ENCODE results near the gene ST6GAL2. TPM values are rescaled to one million over a fixed set of nuclear protein-coding genes. Genes with fewer than 3 reads are reported as not detected.

The ST6GAL2 gene
- polyA plus RNA-seq, 3 donors = not detected

- Histone ChIP-seq H3K27me3 (ENCODE audit: control insufficient read depth in 2 of 2, insufficient read depth in 2 of 2, low read length in 2 of 2) (no peaks in the 10 kb centered on the region), H3K9ac (ENCODE audit: insufficient read depth, low read length, poor library complexity, severe bottlenecking) (no peak overlapping the region), H4K20me1 (ENCODE audit: insufficient read depth, low read length) (no peaks in the 10 kb centered on the region), H3K36me3 (replicated peaks in 1 of 2; ENCODE audit: control insufficient read depth in 1 of 2, insufficient read depth in 2 of 2, low read length in 2 of 2) (no peaks in the 10 kb centered on the region), H3K4me2 (replicated peaks; ENCODE audit: extremely low read depth, low read length, poor library complexity, severe bottlenecking) (no peak overlapping the region), H3K79me2 (ENCODE audit: insufficient read depth, low read length) (no peaks in the 10 kb centered on the region), H2AFZ (ENCODE audit: insufficient read depth, low read depth, low read length, poor library complexity, severe bottlenecking) (no peak overlapping the region), H3K27ac (ENCODE audit: low read depth in 1 of 2, low read length in 2 of 2) (no peak overlapping the region), H3K4me1 (ENCODE audit: control insufficient read depth in 1 of 2, insufficient read depth in 2 of 2, low read length in 2 of 2) (no peaks in the 10 kb centered on the region), H3K9me3 (replicated peaks in 1 of 2; ENCODE audit: control insufficient read depth in 1 of 2, insufficient read depth in 1 of 2, low read length in 2 of 2) (peaks cover 0 to 3% of the 10 kb centered on the region in 2 donors), H3K4me3 (replicated peaks in 1 of 3; ENCODE audit: low read depth in 2 of 3, low read length in 3 of 3) (no peak overlapping the region)
- no peak for DNase-seq
- TF ChIP-seq CTCF (IDR thresholded peaks at IDR 0.05) = no peak
- Mint-ChIP-seq H3K4me1 (no peaks in the 10 kb centered on the region), H3K36me3 (no peaks in the 10 kb centered on the region), H3K9me3 (peaks cover 0 to 7% (median 2%) of the 10 kb centered on the region in 7 donors), H3K4me3 (no peak overlapping the region), H3K27ac (no peak overlapping the region), H3K27me3 (ENCODE audit: low read depth in 3 of 3) (peaks cover 0 to 1% (median 0%) of the 10 kb centered on the region in 3 donors)
- no CpG with 5 or more reads among the region's 5 CpGs for WGBS (ENCODE audit: insufficient coverage)
- intact Hi-C loops (cut with micrococcal nuclease) = no loop called here
Measured at GRCh38 chr2:106931717-106932335, 45.9 kb upstream of the ST6GAL2 start.

- H3K9ac ChIP-seq (ENCODE audit: insufficient read depth, low read length, poor library complexity, severe bottlenecking) = no peak overlapping the region
- H3K79me2 ChIP-seq (ENCODE audit: insufficient read depth, low read length) = no peaks in the 10 kb centered on the region
- H3K27me3 ChIP-seq (ENCODE audit: control insufficient read depth in 2 of 2, insufficient read depth in 2 of 2, low read length in 2 of 2) = no peaks in the 10 kb centered on the region
- Mint-ChIP-seq H3K4me3 (no peak overlapping the region), H3K27me3 (ENCODE audit: low read depth in 3 of 3) (peaks cover 0 to 4% (median 0%) of the 10 kb centered on the region in 3 donors), H3K9me3 (peaks cover 0 to 7% (median 3%) of the 10 kb centered on the region in 7 donors), H3K36me3 (no peaks in the 10 kb centered on the region), H3K27ac (no peak overlapping the region), H3K4me1 (no peaks in the 10 kb centered on the region)
- no peak overlapping the region for H3K4me3 ChIP-seq (replicated peaks in 1 of 3; ENCODE audit: low read depth in 2 of 3, low read length in 3 of 3)
- no peaks in the 10 kb centered on the region for H3K36me3 ChIP-seq (replicated peaks in 1 of 2; ENCODE audit: control insufficient read depth in 1 of 2, insufficient read depth in 2 of 2, low read length in 2 of 2)
- H3K27ac ChIP-seq (ENCODE audit: low read depth in 1 of 2, low read length in 2 of 2) = no peak overlapping the region
- no peaks in the 10 kb centered on the region for H3K4me1 ChIP-seq (ENCODE audit: control insufficient read depth in 1 of 2, insufficient read depth in 2 of 2, low read length in 2 of 2)
- H2AFZ ChIP-seq (ENCODE audit: insufficient read depth, low read depth, low read length, poor library complexity, severe bottlenecking) = no peak overlapping the region
- no peak for TF ChIP-seq CTCF (IDR thresholded peaks at IDR 0.05)
- H3K9me3 ChIP-seq (replicated peaks in 1 of 2; ENCODE audit: control insufficient read depth in 1 of 2, insufficient read depth in 1 of 2, low read length in 2 of 2) = peaks cover 0 to 3% of the 10 kb centered on the region in 2 donors
- no CpG with 5 or more reads among the region's 1 CpG for WGBS (ENCODE audit: insufficient coverage)
- no peaks in the 10 kb centered on the region for H4K20me1 ChIP-seq (ENCODE audit: insufficient read depth, low read length)
- no peak for DNase-seq
- intact Hi-C loops (cut with micrococcal nuclease) = no loop called here
- H3K4me2 ChIP-seq (replicated peaks; ENCODE audit: extremely low read depth, low read length, poor library complexity, severe bottlenecking) = no peak overlapping the region
Measured at GRCh38 chr2:106921451-106921850, 35.5 kb upstream of the ST6GAL2 start.

Measured in CD14-positive monocyte (primary cell).